ENCODE measurements around the gene G6PC1.
"Not testable (repeated sequence)": the region's sequence is repeated elsewhere in the genome, so short reads cannot be mapped to it uniquely, and the experiment has no call there.

Gene G6PC1

DNA sequence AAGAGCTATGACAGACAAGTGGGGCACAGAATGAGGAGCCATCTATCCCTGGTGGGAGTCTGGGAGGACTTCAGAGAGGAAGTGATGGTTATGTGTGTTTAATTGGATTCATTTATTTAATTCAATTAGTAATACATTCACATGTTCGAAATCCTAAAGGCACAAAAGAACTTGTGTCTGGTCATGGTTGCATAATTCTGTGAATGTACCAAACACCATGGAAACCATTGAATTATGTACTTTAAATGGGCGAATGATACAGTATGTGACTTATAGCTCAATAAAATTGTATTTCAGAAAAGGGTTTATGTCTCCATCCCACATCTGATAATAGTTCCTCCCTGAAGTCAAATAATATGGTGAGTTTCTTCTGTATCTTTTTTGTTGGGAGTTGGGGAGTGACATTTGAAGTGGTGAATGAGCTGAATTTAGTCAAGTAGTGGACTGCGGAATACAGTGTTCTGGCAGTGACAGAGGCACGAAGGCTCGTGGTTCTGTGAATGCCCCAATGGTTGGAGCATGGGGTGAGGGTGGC, 19.8 kb upstream of the G6PC1 start:
- no peak overlapping the region for H3K27ac ChIP-seq (ENCODE audit: low read depth, low read length)
- no peaks in the 10 kb centered on the region for H3K36me3 ChIP-seq (ENCODE audit: control insufficient read depth, low read length)
- H4K20me1 ChIP-seq (ENCODE audit: control insufficient read depth, insufficient read depth, low read depth, low read length), result no peaks in the 10 kb centered on the region
- H3K4me3 ChIP-seq (ENCODE audit: low read length), result no peak overlapping the region
- TF ChIP-seq CTCF (IDR thresholded peaks at IDR 0.05; ENCODE audit: low read depth, low read length, poor library complexity, severe bottlenecking) (no peak), EZH2phosphoT487 (IDR thresholded peaks at IDR 0.05; ENCODE audit: borderline replicate concordance, low read length) (no peak)
- H3K9me3 ChIP-seq (ENCODE audit: control insufficient read depth, insufficient read depth, low read length), result no peaks in the 10 kb centered on the region
- peaks cover 3% of the 10 kb centered on the region; the same call in 1 of the 2 replicates for H3K4me1 ChIP-seq (ENCODE audit: control insufficient read depth, low read length)
- H3K27me3 ChIP-seq (ENCODE audit: control insufficient read depth, low read length), result peaks cover 34% of the 10 kb centered on the region
- no peaks in the 10 kb centered on the region for H3F3A ChIP-seq (ENCODE audit: control insufficient read depth, insufficient read depth)
- H3K9me2 ChIP-seq (replicated peaks; ENCODE audit: control insufficient read depth, low read length), result no peaks in the 10 kb centered on the region
- H3K79me2 ChIP-seq (ENCODE audit: control insufficient read depth, low read length), result no peaks in the 10 kb centered on the region
- H3K4me2 ChIP-seq (ENCODE audit: low read length), result no peak overlapping the region

DNA sequence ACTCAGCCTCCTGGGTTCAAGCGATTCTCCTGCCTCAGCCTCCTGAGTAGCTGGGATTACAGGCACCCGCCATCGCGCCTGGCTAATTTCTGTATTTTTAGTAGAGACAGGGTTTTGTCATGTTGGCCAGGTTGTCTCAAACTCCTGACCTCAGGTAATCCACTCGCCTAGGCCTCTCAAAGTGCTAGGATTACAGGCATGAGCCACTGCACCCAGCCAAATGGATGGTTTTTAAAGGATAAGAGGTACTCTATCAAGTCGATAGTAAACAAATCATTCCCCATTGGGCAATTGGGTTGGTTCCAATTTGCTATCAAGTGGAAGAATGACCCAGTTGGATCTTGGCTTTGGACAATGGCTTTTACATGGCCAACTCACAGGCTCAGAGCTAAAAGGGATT, 18.9 kb upstream of the G6PC1 start:
- H3K4me3 ChIP-seq (ENCODE audit: low read length); H3K9me2 ChIP-seq (replicated peaks; ENCODE audit: control insufficient read depth, low read length); H4K20me1 ChIP-seq (ENCODE audit: control insufficient read depth, insufficient read depth, low read depth, low read length); H3K27ac ChIP-seq (ENCODE audit: low read depth, low read length); H3K36me3 ChIP-seq (ENCODE audit: control insufficient read depth, low read length); H3F3A ChIP-seq (ENCODE audit: control insufficient read depth, insufficient read depth); H3K9me3 ChIP-seq (ENCODE audit: control insufficient read depth, insufficient read depth, low read length); H3K79me2 ChIP-seq (ENCODE audit: control insufficient read depth, low read length); H3K4me2 ChIP-seq (ENCODE audit: low read length): not testable (repeated sequence)
- H3K27me3 ChIP-seq (ENCODE audit: control insufficient read depth, low read length), result peaks cover 27% of the 10 kb centered on the region
- peaks cover 11% of the 10 kb centered on the region for H3K4me1 ChIP-seq (ENCODE audit: control insufficient read depth, low read length)

DNA sequence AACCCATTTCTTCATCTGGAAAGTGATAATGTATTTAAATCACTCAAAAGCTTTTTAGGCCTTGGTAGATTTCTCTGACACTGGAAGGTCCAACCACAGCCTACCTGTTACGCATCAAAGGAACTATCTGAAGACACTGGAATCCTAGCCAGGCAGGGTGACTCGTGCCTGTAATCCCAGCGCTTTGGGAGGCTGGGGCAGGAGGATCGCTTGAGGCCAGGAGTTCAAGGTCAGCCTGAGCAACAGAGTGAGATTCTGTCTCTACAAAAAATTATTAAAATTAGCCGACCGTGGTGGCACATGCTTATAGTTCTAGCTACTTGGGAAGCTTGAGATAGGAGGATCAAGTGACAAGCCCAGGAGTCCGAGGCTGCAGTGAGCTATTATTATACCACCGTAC, 18.4 kb upstream of the G6PC1 start:
- no peaks in the 10 kb centered on the region for H3F3A ChIP-seq (ENCODE audit: control insufficient read depth, insufficient read depth)
- H3K4me2 ChIP-seq (ENCODE audit: low read length), result no peak overlapping the region
- H3K36me3 ChIP-seq (ENCODE audit: control insufficient read depth, low read length), result no peaks in the 10 kb centered on the region
- H4K20me1 ChIP-seq (ENCODE audit: control insufficient read depth, insufficient read depth, low read depth, low read length), result no peaks in the 10 kb centered on the region
- H3K4me3 ChIP-seq (ENCODE audit: low read length), result no peak overlapping the region
- no peak overlapping the region for H3K27ac ChIP-seq (ENCODE audit: low read depth, low read length)
- H3K27me3 ChIP-seq (ENCODE audit: control insufficient read depth, low read length), result peaks cover 22% of the 10 kb centered on the region
- H3K4me1 ChIP-seq (ENCODE audit: control insufficient read depth, low read length), result peaks cover 11% of the 10 kb centered on the region
- H3K9me3 ChIP-seq (ENCODE audit: control insufficient read depth, insufficient read depth, low read length), result no peaks in the 10 kb centered on the region
- TF ChIP-seq EZH2phosphoT487 (IDR thresholded peaks at IDR 0.05; ENCODE audit: borderline replicate concordance, low read length) (no peak), CTCF (IDR thresholded peaks at IDR 0.05; ENCODE audit: low read depth, low read length, poor library complexity, severe bottlenecking) (no peak)
- no peaks in the 10 kb centered on the region for H3K79me2 ChIP-seq (ENCODE audit: control insufficient read depth, low read length)
- H3K9me2 ChIP-seq (replicated peaks; ENCODE audit: control insufficient read depth, low read length), result no peaks in the 10 kb centered on the region

GRCh38 chr17:42883802-42884558, 16.6 kb upstream of the G6PC1 start:
- Histone ChIP-seq H3K9me2 (replicated peaks; ENCODE audit: control insufficient read depth, low read length) (no peaks in the 10 kb centered on the region), H3K36me3 (ENCODE audit: control insufficient read depth, low read length) (no peaks in the 10 kb centered on the region), H3K27ac (ENCODE audit: low read depth, low read length) (no peak overlapping the region), H3K27me3 (ENCODE audit: control insufficient read depth, low read length) (peaks cover 7% of the 10 kb centered on the region; the same call in 1 of the 2 replicates), H4K20me1 (ENCODE audit: control insufficient read depth, insufficient read depth, low read depth, low read length) (no peaks in the 10 kb centered on the region), H3F3A (ENCODE audit: control insufficient read depth, insufficient read depth) (no peaks in the 10 kb centered on the region), H3K9me3 (ENCODE audit: control insufficient read depth, insufficient read depth, low read length) (no peaks in the 10 kb centered on the region), H3K79me2 (ENCODE audit: control insufficient read depth, low read length) (no peaks in the 10 kb centered on the region), H3K4me3 (ENCODE audit: low read length) (no peak overlapping the region), H3K4me1 (ENCODE audit: control insufficient read depth, low read length) (peaks cover 8% of the 10 kb centered on the region), H3K4me2 (ENCODE audit: low read length) (no peak overlapping the region)
- no peak for TF ChIP-seq CTCF (IDR thresholded peaks at IDR 0.05; ENCODE audit: low read depth, low read length, poor library complexity, severe bottlenecking)
- TF ChIP-seq EZH2phosphoT487 (IDR thresholded peaks at IDR 0.05; ENCODE audit: borderline replicate concordance, low read length), result no peak

- H3K9me3 ChIP-seq (ENCODE audit: control insufficient read depth, insufficient read depth, low read length); H4K20me1 ChIP-seq (ENCODE audit: control insufficient read depth, insufficient read depth, low read depth, low read length); H3K36me3 ChIP-seq (ENCODE audit: control insufficient read depth, low read length); H3K27ac ChIP-seq (ENCODE audit: low read depth, low read length); H3K4me1 ChIP-seq (ENCODE audit: control insufficient read depth, low read length); H3K4me3 ChIP-seq (ENCODE audit: low read length); H3K9me2 ChIP-seq (replicated peaks; ENCODE audit: control insufficient read depth, low read length); H3K79me2 ChIP-seq (ENCODE audit: control insufficient read depth, low read length); H3F3A ChIP-seq (ENCODE audit: control insufficient read depth, insufficient read depth); H3K27me3 ChIP-seq (ENCODE audit: control insufficient read depth, low read length): not testable (repeated sequence)
- peak overlapping the region; percentile 46 for H3K4me2 ChIP-seq (ENCODE audit: low read length)
Measured at GRCh38 chr17:42885806-42886205, 14.8 kb upstream of the G6PC1 start.

Measured in DOHH2 (cell line).